Activated naive CD4-positive, alpha-beta T cell treated with anti-CD3 and anti-CD28 coated beads, Interleukin-2, amount 50 U/mL, for 72 hours (primary cell): ENCODE results near the gene TMEM167A. TPM values are rescaled to one million over a fixed set of nuclear protein-coding genes. Genes with fewer than 3 reads are reported as not detected.
"Not testable (repeated sequence)": the region's sequence is repeated elsewhere in the genome, so short reads cannot be mapped to it uniquely, and the experiment has no call there.

Source experiments
- ATAC-seq, 2 donors: fragments of 150-1000 bp; cut with Tn5 transposase; 2 replicates each; pipeline ENCODE4 v1.10.0; 2021; ENCODE audit warnings: mild to moderate bottlenecking in 2 of 2, moderate library complexity in 2 of 2
- DNase-seq, 2 donors: peaks; one replicate each; pipeline ENCODE4 v3.0.0; 2021 to 2022; ENCODE audit warnings: low spot score in 2 of 2
- H3K27ac Mint-ChIP-seq, 2 donors: one replicate each; pipeline ENCODE4 v1.8.0; 2022; ENCODE audit warnings: mild to moderate bottlenecking in 2 of 2, mixed read lengths in 2 of 2
- H3K36me3 Mint-ChIP-seq, 2 donors: one replicate each; pipeline ENCODE4 v1.8.0; 2022; ENCODE audit warnings: mixed read lengths in 2 of 2
- H3K9me3 Mint-ChIP-seq, 2 donors: one replicate each; pipeline ENCODE4 v1.8.0; 2022; ENCODE audit warnings: mixed read lengths in 2 of 2
- total RNA-seq, 2 donors: library from RNA; stranded (reverse); gene quantifications; one replicate each; pipeline ENCODE4 v1.2.3, GENCODE V29; 2022

The TMEM167A gene
- total RNA-seq, 2 donors from 2014 or later: 58.4 to 65.5 TPM

GRCh38 chr5:83095957-83096539 is 18.9 kb upstream of the TMEM167A start:
- Mint-ChIP-seq H3K36me3 (peaks cover 34 to 41% of the 10 kb centered on the region in 2 donors), H3K9me3 (peaks cover 18 to 25% of the 10 kb centered on the region in 2 donors), H3K27ac (no peak overlapping the region)
- DNase-seq: no peak
- peak in 1 of 2 donors; percentile 50 for ATAC-seq

GRCh38 chr5:83095163-83095956 is 18.2 kb upstream of the TMEM167A start:
- Mint-ChIP-seq H3K36me3 (peaks cover 37 to 48% of the 10 kb centered on the region in 2 donors), H3K27ac (no peak overlapping the region), H3K9me3 (peaks cover 18 to 25% of the 10 kb centered on the region in 2 donors)
- DNase-seq: no peak
- ATAC-seq: no peak

GRCh38 chr5:83093692-83094091 is 16.5 kb upstream of the TMEM167A start:
- Mint-ChIP-seq H3K9me3 (peaks cover 18 to 25% of the 10 kb centered on the region in 2 donors), H3K27ac (no peak overlapping the region), H3K36me3 (peaks cover 39 to 52% of the 10 kb centered on the region in 2 donors)
- no peak for ATAC-seq
- no peak for DNase-seq

- Mint-ChIP-seq H3K27ac (no peak overlapping the region), H3K9me3 (peaks cover 18 to 25% of the 10 kb centered on the region in 2 donors), H3K36me3 (peaks cover 39 to 52% of the 10 kb centered on the region in 2 donors)
- DNase-seq: no peak
- no peak for ATAC-seq
Observed at GRCh38 chr5:83092619-83093018, 15.4 kb upstream of the TMEM167A start.

DNA sequence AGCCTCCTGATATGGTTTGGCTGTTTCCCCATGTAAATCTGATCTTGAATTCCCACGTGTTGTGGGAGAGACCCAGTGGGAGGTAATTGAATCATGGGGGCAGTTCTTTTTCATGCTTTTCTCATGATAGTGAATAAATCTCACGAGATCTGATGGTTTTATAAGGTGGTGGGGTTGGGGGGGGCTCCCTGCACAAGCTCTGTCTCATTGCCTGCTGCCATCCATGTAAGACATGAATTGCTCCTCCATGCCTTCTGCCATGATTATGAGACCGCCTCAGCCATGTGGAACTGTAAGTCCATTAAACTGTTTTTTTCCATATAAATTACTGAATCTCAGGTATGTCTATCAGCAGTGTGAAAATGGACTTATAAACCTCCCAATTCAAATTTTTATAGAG is 13.0 kb upstream of the TMEM167A start:
- Mint-ChIP-seq H3K27ac (no peak overlapping the region), H3K36me3 (peaks cover 29 to 43% of the 10 kb centered on the region in 2 donors), H3K9me3 (peaks cover 18 to 22% of the 10 kb centered on the region in 2 donors)
- DNase-seq: no peak
- ATAC-seq: no peak

- ATAC-seq (no peak), DNase-seq (no peak)
- Mint-ChIP-seq H3K27ac (no peak overlapping the region), H3K9me3 (no peaks in the 10 kb centered on the region), H3K36me3 (peaks cover 0 to 2% of the 10 kb centered on the region in 2 donors)
Observed at GRCh38 chr5:83085106-83085505, 7.9 kb upstream of the TMEM167A start.

- no peaks in the 10 kb centered on the region for H3K9me3 Mint-ChIP-seq
- no peaks in the 10 kb centered on the region for H3K36me3 Mint-ChIP-seq
- H3K27ac Mint-ChIP-seq: no peak overlapping the region
- ATAC-seq: no peak
- DNase-seq: no peak
Observed at GRCh38 chr5:83084336-83084735, 7.1 kb upstream of the TMEM167A start.

GRCh38 chr5:83082750-83083149 is 5.6 kb upstream of the TMEM167A start:
- ATAC-seq: no peak

GRCh38 chr5:83077662-83078261 is 568 bp upstream of the TMEM167A start:
- DNase-seq (no peak), ATAC-seq (peak; percentile 3 to 7)
- Mint-ChIP-seq H3K9me3 (no peaks in the 10 kb centered on the region), H3K27ac (peak overlapping the region; percentile 98 to 99), H3K36me3 (peaks cover 34 to 38% of the 10 kb centered on the region in 2 donors)

More at GRCh38 chr5:83082750-83083149, 5.6 kb upstream of the TMEM167A start:
- Mint-ChIP-seq H3K27ac (no peak overlapping the region), H3K36me3 (peaks cover 5 to 8% of the 10 kb centered on the region in 2 donors), H3K9me3 (no peaks in the 10 kb centered on the region)
- no peak for DNase-seq

DNA sequence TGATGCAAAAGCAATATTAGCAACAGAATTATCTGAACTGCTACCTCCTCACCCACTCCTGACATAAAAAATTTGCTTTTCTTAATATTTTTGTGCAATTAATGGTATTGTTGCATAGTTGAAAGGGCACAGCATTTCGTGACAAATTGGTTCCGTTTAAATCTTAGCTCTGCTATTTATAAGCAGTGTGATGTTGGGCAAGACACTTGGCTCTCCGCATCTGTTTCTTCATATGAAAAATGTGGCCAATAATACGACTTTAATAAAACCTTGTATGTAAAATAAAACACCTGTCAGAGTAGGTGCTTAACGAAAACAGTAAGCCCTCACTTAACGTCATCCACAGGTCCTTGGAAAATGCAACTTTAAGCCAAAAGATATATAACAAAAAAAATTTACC is 4.2 kb downstream of the TMEM167A start:
- peaks cover 28 to 38% of the 10 kb centered on the region in 2 donors for H3K36me3 Mint-ChIP-seq
- H3K9me3 Mint-ChIP-seq: no peaks in the 10 kb centered on the region
- ATAC-seq: no peak
- H3K27ac Mint-ChIP-seq: no peak overlapping the region
- no peak for DNase-seq

GRCh38 chr5:83071286-83072051 is 5.7 kb downstream of the TMEM167A start:
- H3K9me3 Mint-ChIP-seq: no peaks in the 10 kb centered on the region
- no peak for ATAC-seq
- H3K27ac Mint-ChIP-seq: no peak overlapping the region
- DNase-seq: no peak
- H3K36me3 Mint-ChIP-seq: peaks cover 13 to 27% of the 10 kb centered on the region in 2 donors

DNA sequence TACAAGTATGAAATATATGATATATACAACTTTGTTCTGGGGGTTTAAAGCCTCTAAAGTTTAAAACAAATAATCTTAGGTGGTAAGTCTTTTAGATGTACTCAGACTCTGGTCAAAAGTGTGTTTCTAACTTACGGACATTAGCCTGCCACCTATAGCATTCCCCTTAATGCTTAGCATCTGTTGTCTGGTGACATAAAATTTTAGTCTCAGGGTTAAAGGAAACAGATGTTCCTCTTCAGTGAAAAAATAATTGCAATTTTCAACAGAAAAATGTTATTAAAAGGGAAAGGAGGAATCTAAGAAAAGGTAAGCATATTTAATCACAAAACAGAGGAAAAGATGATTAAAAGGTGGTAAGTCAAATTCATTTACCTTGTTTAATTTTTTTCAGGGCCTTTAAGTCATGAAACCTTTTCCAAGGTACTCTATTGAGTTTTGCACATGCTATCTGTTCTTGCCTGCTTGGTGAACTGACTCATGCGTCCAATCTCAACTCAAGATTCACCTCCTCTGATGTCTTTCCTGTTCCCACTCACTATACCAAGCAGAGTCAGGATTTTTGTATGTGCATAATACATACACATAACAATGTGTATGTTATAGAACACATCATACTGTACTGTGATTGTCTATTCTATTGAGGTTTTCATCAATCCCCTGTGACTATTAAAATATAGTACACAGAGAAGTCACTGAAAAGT is 7.9 kb downstream of the TMEM167A start:
- DNase-seq (no peak), ATAC-seq (no peak)
- no peak overlapping the region for H3K27ac Mint-ChIP-seq
- no peaks in the 10 kb centered on the region for H3K9me3 Mint-ChIP-seq
- peaks cover 5 to 16% of the 10 kb centered on the region in 2 donors for H3K36me3 Mint-ChIP-seq

- H3K27ac Mint-ChIP-seq, DNase-seq, H3K36me3 Mint-ChIP-seq, ATAC-seq, H3K9me3 Mint-ChIP-seq: not testable (repeated sequence)
Observed at GRCh38 chr5:83067377-83067776, 9.8 kb downstream of the TMEM167A start.

DNA sequence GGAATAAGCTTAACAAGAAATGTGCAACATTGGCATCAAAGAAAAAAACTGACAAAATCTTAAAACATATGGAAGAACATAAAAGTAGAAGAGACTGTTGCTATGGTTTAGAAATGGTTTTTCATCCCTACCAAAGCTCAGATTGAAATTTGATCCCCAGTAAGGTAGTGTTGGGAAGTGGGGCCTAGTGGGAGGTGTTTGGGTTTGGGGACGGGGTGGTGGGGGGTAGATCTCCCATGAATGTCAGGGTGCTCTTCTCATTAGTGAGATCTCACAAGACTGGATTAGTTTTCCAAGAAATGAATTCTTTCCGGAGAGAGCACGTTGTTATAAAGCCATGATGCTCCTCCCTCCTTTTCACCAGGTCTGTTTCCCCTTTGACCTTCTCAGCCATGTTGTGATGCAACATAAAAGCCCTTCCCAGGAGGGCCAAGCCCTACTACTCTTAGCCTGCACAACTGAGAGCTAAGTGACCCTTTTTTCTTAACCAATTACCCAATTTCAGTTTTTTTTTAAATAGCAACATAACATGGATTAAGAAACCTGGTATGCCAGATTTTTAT is 10.6 kb downstream of the TMEM167A start:
- no peak for DNase-seq
- Mint-ChIP-seq H3K9me3 (no peaks in the 10 kb centered on the region), H3K36me3 (peaks cover 0 to 4% of the 10 kb centered on the region in 2 donors), H3K27ac (no peak overlapping the region)
- ATAC-seq: no peak

GRCh38 chr5:83059341-83059740 is 17.9 kb downstream of the TMEM167A start:
- DNase-seq: no peak
- Mint-ChIP-seq H3K36me3 (peaks cover 23 to 24% of the 10 kb centered on the region in 2 donors), H3K27ac (no peak overlapping the region), H3K9me3 (no peaks in the 10 kb centered on the region)
- ATAC-seq: no peak

GRCh38 chr5:83058726-83059125 is 18.5 kb downstream of the TMEM167A start:
- Mint-ChIP-seq H3K36me3 (peaks cover 29 to 30% of the 10 kb centered on the region in 2 donors), H3K27ac (no peak overlapping the region), H3K9me3 (no peaks in the 10 kb centered on the region)
- ATAC-seq (no peak), DNase-seq (no peak)
